Stimulated activated CD4-positive, alpha-beta T cell treated with anti-CD3 and anti-CD28 coated beads, Interleukin-1b, Interleukin-23, amount 100 ng/mL, for 1 hour (primary cell): ENCODE data around the gene ANGPTL3.
"Not testable (repeated sequence)": the region's sequence is repeated elsewhere in the genome, so short reads cannot be mapped to it uniquely, and the experiment has no call there.

Experiments
- DNase-seq, 2 donors: peaks; one replicate each; pipeline ENCODE4 v3.0.0-alpha.2; 2020; ENCODE audit warnings: low read depth in 2 of 2

The ANGPTL3 gene

GRCh38 chr1:62597281-62597680 lies at the start of gene ANGPTL3:
Gene ANGPTL3 (plus strand): TSS chr1:62597520. CDS start chr1:62597567, 47 bp downstream.
- no peak for DNase-seq

- DNase-seq, result no peak
Measured at GRCh38 chr1:62561306-62561705, 36.0 kb upstream of the ANGPTL3 start.

GRCh38 chr1:62567182-62567581 lies 30.1 kb upstream of the ANGPTL3 start:
- not testable (repeated sequence) for DNase-seq

- not testable (repeated sequence) for DNase-seq
Measured at GRCh38 chr1:62567926-62568325, 29.4 kb upstream of the ANGPTL3 start.

- DNase-seq, result not testable (repeated sequence)
Measured at GRCh38 chr1:62571517-62571916, 25.8 kb upstream of the ANGPTL3 start.

GRCh38 chr1:62572476-62572875 lies 24.8 kb upstream of the ANGPTL3 start:
- no peak for DNase-seq

- no peak for DNase-seq
Measured at GRCh38 chr1:62573675-62574074, 23.6 kb upstream of the ANGPTL3 start.

- no peak for DNase-seq
Measured at GRCh38 chr1:62585469-62586155, 11.7 kb upstream of the ANGPTL3 start.

GRCh38 chr1:62588000-62588399 lies 9.3 kb upstream of the ANGPTL3 start:
- no peak for DNase-seq

GRCh38 chr1:62589321-62589720 lies 8.0 kb upstream of the ANGPTL3 start:
- DNase-seq, result no peak

- no peak for DNase-seq
Measured at GRCh38 chr1:62590255-62590969, 6.9 kb upstream of the ANGPTL3 start.

GRCh38 chr1:62590970-62591368 lies 6.4 kb upstream of the ANGPTL3 start:
- DNase-seq, result no peak

GRCh38 chr1:62593825-62594394 lies 3.4 kb upstream of the ANGPTL3 start:
- DNase-seq, result no peak

GRCh38 chr1:62595647-62596046 lies 1.7 kb upstream of the ANGPTL3 start:
- DNase-seq, result no peak

- DNase-seq, result no peak
Measured at GRCh38 chr1:62599044-62599443, 1.7 kb downstream of the ANGPTL3 start.

- no peak for DNase-seq
Measured at GRCh38 chr1:62601457-62601856, 4.1 kb downstream of the ANGPTL3 start.

GRCh38 chr1:62608905-62609304 lies 11.6 kb downstream of the ANGPTL3 start:
- DNase-seq, result no peak

GRCh38 chr1:62610588-62610987 lies 13.3 kb downstream of the ANGPTL3 start:
- not testable (repeated sequence) for DNase-seq

- no peak for DNase-seq
Measured at GRCh38 chr1:62612770-62613169, 15.4 kb downstream of the ANGPTL3 start.

- DNase-seq, result no peak
Measured at GRCh38 chr1:62613325-62613727, 16.0 kb downstream of the ANGPTL3 start.

GRCh38 chr1:62613890-62614289 lies 16.6 kb downstream of the ANGPTL3 start:
- DNase-seq, result no peak

- no peak for DNase-seq
Measured at GRCh38 chr1:62621907-62622306, 24.6 kb downstream of the ANGPTL3 start.

- DNase-seq, result no peak
Measured at GRCh38 chr1:62625415-62625814, 28.1 kb downstream of the ANGPTL3 start.
